HG03175 (cell line): ENCODE measurements around the gene AP1G1.
"Not testable (repeated sequence)": the region's sequence is repeated elsewhere in the genome, so short reads cannot be mapped to it uniquely, and the experiment has no call there.

ENCODE experiments used
- ATAC-seq: cut with Tn5 transposase; IDR thresholded peaks from one replicate; pipeline ENCODE4 v1.9.1; 2021; ENCODE audit warnings: mild to moderate bottlenecking, moderate library complexity; ENCODE audit not compliant: unreplicated experiment

The AP1G1 gene

GRCh38 chr16:71808593-71809459, at the start of gene AP1G1:
AP1G1 (minus strand) TSS chr16:71808834; CDS start chr16:71789479, 19,355 bp downstream.
- peak; percentile 79 for ATAC-seq

DNA sequence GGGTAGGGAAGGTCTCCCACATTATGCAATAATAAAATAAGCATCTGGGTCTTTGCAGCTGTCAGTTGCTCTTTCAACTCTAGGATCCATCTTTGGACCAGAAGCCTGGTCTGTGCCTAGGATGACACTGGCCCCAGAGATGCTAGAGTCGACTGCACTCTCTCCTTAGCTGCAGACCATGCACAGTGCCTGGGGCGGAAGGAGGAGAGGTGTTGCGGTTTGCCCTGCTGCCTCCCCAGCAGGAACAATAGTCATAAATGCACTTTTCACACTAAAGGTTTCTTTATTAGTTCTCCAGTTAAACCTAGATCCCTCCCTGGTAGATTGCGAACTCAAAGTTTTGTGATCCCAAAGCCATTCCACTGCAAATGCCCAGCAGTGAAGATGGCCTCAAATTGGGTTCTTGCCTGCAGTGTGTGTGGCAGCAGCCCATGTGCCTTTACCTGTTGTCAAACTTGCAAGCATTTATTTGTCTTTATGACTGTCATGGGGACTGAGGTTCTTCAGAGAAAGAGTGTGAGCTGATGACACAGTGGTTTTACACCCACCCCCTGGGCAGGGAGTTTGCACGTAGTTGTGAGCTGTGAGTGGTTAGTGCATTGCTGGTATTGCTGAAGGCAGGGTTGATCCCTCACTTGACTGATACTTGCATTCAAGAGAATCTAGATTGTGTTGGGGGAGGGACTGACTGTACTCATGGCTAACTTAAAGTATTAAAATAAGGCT, 47.5 kb upstream of the AP1G1 start:
- no peak for ATAC-seq

GRCh38 chr16:71854369-71854948, 45.8 kb upstream of the AP1G1 start:
- ATAC-seq, result no peak

DNA sequence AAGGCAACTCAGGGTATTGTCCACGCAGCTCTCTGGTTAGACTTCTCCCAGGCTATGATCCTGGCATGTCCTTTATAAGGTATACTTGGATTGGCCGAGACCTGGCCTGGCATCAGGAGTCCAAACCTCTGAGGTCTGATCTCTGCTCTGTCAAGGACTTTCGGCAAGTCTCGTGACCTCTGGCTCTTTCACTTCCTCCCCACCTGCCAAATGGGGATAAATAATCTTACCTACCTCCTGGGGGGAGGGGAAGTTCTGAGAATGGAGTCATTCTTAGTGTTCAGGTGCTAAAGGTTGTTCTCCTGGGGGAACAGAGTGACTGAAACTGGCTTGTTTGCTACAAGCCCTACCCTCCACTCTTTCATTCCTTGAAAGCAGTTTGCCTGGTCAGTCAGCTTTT, 44.8 kb upstream of the AP1G1 start:
- ATAC-seq, result peak; percentile 76

GRCh38 chr16:71852561-71852960, 43.9 kb upstream of the AP1G1 start:
- ATAC-seq, result no peak

GRCh38 chr16:71852158-71852557, 43.5 kb upstream of the AP1G1 start:
- ATAC-seq, result no peak

DNA sequence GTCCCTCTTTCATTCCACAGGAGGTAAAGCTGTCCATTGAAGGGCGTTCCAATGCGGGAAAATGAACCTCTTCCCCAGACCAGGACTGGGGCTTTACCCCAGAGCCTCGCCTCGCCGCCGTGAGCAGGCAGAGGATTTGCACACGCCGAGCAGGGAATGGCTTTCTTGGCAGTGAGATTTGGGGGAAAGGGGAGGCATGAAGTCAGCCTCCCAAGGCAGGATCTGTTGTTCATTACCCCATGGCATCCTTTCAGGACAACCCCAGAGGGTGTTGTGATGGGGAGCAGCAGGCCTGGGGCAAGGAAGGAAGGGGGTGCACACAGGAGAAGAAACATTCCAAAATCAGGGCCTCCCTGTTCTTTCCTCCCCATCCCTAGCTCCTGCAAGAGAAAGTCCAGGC, 43.1 kb upstream of the AP1G1 start:
- no peak for ATAC-seq

DNA sequence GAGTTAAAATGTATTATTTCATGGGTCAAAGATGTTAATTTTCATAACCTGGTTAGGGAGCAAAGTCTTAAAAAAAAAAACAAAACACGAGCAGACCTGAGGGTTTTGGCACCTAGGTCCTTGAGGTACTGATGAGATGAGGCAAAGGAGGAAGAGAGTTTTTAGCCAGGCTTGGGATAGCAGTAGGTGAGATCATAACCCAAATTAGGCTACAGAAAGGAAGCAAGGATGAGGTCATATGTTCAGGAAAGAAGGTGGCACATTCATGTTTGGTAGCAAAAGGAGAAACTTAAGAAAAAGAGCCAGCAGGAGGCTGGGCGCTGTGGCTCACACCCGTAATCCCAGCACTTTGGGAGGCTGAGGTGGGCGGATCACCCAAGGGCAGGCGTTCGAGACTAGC, 40.0 kb upstream of the AP1G1 start:
- ATAC-seq, result no peak

DNA sequence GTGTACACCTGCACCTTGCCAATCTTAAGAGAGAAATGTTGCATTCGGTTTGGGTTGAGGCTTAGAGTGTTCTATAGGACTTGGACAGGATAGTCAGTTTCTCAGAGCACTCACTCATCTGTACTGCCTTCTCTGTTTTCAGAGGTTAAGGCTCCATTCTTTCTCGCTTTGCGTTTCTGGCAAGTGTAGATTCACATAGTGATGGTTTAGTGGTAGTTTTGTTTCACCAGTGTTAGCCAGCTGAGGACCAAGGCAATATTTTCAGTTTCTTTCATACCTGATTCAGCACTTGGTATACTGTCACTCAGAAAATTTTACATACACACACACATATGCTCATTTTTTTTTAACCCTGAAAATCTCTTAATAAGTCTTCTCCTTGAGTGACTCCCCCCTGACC, 38.5 kb upstream of the AP1G1 start:
- no peak for ATAC-seq

GRCh38 chr16:71846431-71846830, 37.8 kb upstream of the AP1G1 start:
- no peak for ATAC-seq

GRCh38 chr16:71845639-71846430, 37.2 kb upstream of the AP1G1 start, which contains the start of gene ATXN1L:
ATXN1L (plus strand) TSS chr16:71845976; CDS start chr16:71849741, 3,765 bp downstream.
- ATAC-seq, result peak; percentile 68

DNA sequence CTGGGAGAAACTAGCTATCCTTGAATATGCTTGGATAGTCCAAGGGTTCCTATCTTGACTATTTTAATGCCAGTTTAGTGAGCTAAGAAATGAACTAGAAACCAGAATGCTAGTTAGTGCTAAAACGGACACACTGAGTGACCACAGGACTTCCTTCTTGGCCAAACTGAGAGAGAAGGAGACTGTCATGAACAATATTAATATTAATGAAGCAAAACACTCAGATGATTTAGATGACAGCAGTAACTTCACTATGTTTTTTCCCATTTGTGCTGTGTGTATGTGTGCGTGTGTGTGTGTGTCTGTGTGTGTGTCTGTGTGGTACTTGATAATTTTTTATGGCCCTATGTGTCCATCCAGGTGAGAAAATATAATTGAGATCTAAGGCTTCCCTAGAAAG, 34.9 kb upstream of the AP1G1 start:
- ATAC-seq, result peak; percentile 25

GRCh38 chr16:71840052-71840451, 31.4 kb upstream of the AP1G1 start:
- no peak for ATAC-seq

- ATAC-seq, result no peak
These were observed 28.5 kb upstream of the AP1G1 start for GRCh38 chr16:71837150-71837549.

DNA sequence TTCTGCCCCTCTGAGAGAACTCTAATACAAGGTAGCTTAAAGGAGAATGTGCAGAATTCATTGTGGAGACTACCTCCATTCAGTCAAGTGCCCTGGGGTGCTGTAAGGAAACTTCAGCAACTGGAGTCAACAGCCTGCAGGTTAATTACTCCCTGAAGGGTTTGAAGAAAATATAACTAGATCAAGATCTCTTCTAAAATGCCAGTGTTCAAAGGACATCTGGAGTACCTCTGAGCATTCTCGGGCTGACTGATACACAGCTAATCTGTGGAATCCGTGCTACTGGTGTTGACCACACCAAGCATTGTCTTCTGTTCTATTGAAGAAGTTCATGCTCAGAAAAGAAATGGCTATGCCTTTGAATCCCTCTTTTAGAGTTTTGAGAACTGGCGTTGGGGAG, 25.7 kb upstream of the AP1G1 start:
- no peak for ATAC-seq

- ATAC-seq, result not testable (repeated sequence)
These were observed 23.5 kb upstream of the AP1G1 start for GRCh38 chr16:71832112-71832511.

- not testable (repeated sequence) for ATAC-seq
These were observed 23.1 kb upstream of the AP1G1 start for GRCh38 chr16:71831698-71832097.

GRCh38 chr16:71830359-71830758, 21.7 kb upstream of the AP1G1 start:
- no peak for ATAC-seq

- ATAC-seq, result no peak
These were observed 17.9 kb upstream of the AP1G1 start for GRCh38 chr16:71826533-71827017.

DNA sequence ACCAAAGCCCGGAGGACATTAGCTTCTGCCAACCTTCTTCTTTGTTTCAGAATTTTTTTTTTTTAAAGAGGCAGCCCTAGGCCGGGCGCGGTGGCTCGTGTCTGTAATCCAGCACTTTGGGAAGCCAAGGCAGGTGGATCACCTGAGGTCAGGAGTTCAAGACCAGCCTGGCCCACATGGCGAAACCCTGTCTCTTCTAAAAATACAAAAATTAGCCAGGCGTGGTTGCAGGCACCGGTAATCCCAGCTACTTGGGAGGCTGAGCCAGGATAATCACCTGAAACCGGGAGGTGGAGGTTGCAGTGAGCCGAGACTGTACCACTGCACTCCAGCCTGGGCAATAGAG, 8.5 kb upstream of the AP1G1 start:
- ATAC-seq, result peak; percentile 4
